SU-DHL-6 (cell line): ENCODE results near the gene KLHDC3.

Source experiments
- H2AFZ ChIP-seq: fragments of 200-600 bp; sonication (generic); 2 replicates; pipeline ENCODE4 v1.6.1; 2014; ENCODE audit warnings: low read depth, mild to moderate bottlenecking, moderate library complexity, mixed read lengths, antibody characterized with exemption, low read length; ENCODE audit not compliant: severe bottlenecking
- H3F3A ChIP-seq: fragments of 200-600 bp; shearing (Covaris generic); 2 replicates; pipeline ENCODE4 v1.6.0; 2016; ENCODE audit warnings: antibody characterized with exemption, mild to moderate bottlenecking; ENCODE audit not compliant: insufficient read depth
- H3K27ac ChIP-seq: fragments of 200-600 bp; sonication (generic); 2 replicates; pipeline ENCODE4 v1.5.1; 2016; ENCODE audit warnings: low read depth, mild to moderate bottlenecking, low read length, moderate library complexity, mixed read lengths
- H3K27me3 ChIP-seq: fragments of 200-600 bp; sonication (generic), shearing (Covaris generic); 2 replicates; pipeline ENCODE4 v1.6.0; 2014; ENCODE audit warnings: mild to moderate bottlenecking, low read length
- H3K36me3 ChIP-seq: fragments of 200-600 bp; sonication (generic); 2 replicates; pipeline ENCODE4 v1.6.1; 2014; ENCODE audit warnings: mild to moderate bottlenecking, low read length, mixed read lengths
- H3K4me2 ChIP-seq: fragments of 300-600, 200-600 bp; shearing (Covaris generic), sonication (generic); 2 replicates; pipeline ENCODE4 v1.6.0; 2014; ENCODE audit warnings: low read length, low read depth, mild to moderate bottlenecking; ENCODE audit not compliant: poor library complexity, severe bottlenecking
- H3K4me3 ChIP-seq: fragments of 200-600 bp; sonication (generic); 2 replicates; pipeline ENCODE4 v1.5.1; 2014; ENCODE audit warnings: antibody characterized with exemption, low read length, mild to moderate bottlenecking, mixed read lengths; ENCODE audit not compliant: insufficient read depth, poor library complexity, severe bottlenecking
- H3K79me2 ChIP-seq: fragments of 200-600 bp; sonication (generic); 2 replicates; pipeline ENCODE4 v1.6.1; 2014; ENCODE audit warnings: mild to moderate bottlenecking, low read length, moderate library complexity; ENCODE audit not compliant: insufficient read depth
- H3K9ac ChIP-seq: fragments of 200-600 bp; sonication (generic); 2 replicates; pipeline ENCODE4 v1.7.0; 2014; ENCODE audit warnings: mild to moderate bottlenecking, low read length
- H3K9me2 ChIP-seq: fragments of 200-600 bp; sonication (generic); replicated peaks from 2 replicates; pipeline ENCODE4 v1.6.1; 2014; ENCODE audit warnings: low read length; ENCODE audit not compliant: insufficient read depth
- H3K9me3 ChIP-seq: fragments of 200-600 bp; sonication (generic); 2 replicates; pipeline ENCODE4 v1.6.1; 2014; ENCODE audit warnings: low read length, mixed read lengths; ENCODE audit not compliant: insufficient read depth
- H4K20me1 ChIP-seq: fragments of 200-600 bp; sonication (generic); 2 replicates; pipeline ENCODE4 v1.6.1; 2014; ENCODE audit warnings: low read depth, mild to moderate bottlenecking, antibody characterized with exemption, low read length, moderate library complexity, mixed read lengths
- CTCF ChIP-seq: fragments of 200-600 bp; sonication (generic); IDR thresholded peaks from one replicate; pipeline ENCODE4 v1.5.1; 2017; ENCODE audit warnings: antibody characterized with exemption, mild to moderate bottlenecking, low read length, moderate library complexity; ENCODE audit not compliant: insufficient read depth, poor library complexity, severe bottlenecking
- EZH2phosphoT487 ChIP-seq: fragments of 200-600 bp; sonication (generic), shearing (Covaris generic); conservative IDR thresholded peaks from 2 replicates; pipeline ENCODE4 v1.6.1; 2018; ENCODE audit warnings: mild to moderate bottlenecking, antibody characterized with exemption, low read length, moderate library complexity, mixed read lengths

Gene KLHDC3

GRCh38 chr6:43036712-43037111, 22.7 kb downstream of the KLHDC3 start:
- Histone ChIP-seq H3K79me2 (no peaks in the 10 kb centered on the region), H3K27me3 (no peaks in the 10 kb centered on the region), H3K9me3 (no peaks in the 10 kb centered on the region), H2AFZ (no peak overlapping the region), H3K4me2 (no peak overlapping the region), H3K4me3 (no peak overlapping the region), H3K36me3 (peaks cover 4% of the 10 kb centered on the region; the same call in 1 of the 2 replicates), H4K20me1 (no peaks in the 10 kb centered on the region), H3K9me2 (no peaks in the 10 kb centered on the region), H3F3A (peaks cover 6% of the 10 kb centered on the region; the same call in 1 of the 2 replicates), H3K27ac (no peak overlapping the region), H3K9ac (no peak overlapping the region)
- TF ChIP-seq EZH2phosphoT487 (no peak), CTCF (no peak)

- TF ChIP-seq EZH2phosphoT487, result no peak
- no peak for TF ChIP-seq CTCF
- H3K79me2 ChIP-seq, result no peaks in the 10 kb centered on the region
- H3K9me2 ChIP-seq, result no peaks in the 10 kb centered on the region
- no peaks in the 10 kb centered on the region for H3K9me3 ChIP-seq
- no peak overlapping the region for H3K9ac ChIP-seq
- H3K27me3 ChIP-seq, result no peaks in the 10 kb centered on the region
- peaks cover 6% of the 10 kb centered on the region; the same call in 1 of the 2 replicates for H3F3A ChIP-seq
- no peak overlapping the region for H3K4me3 ChIP-seq
- H4K20me1 ChIP-seq, result no peaks in the 10 kb centered on the region
- no peak overlapping the region for H3K27ac ChIP-seq
- no peak overlapping the region for H2AFZ ChIP-seq
- no peak overlapping the region for H3K4me2 ChIP-seq
- peaks cover 4% of the 10 kb centered on the region; the same call in 1 of the 2 replicates for H3K36me3 ChIP-seq
Measured at GRCh38 chr6:43037197-43037596, 23.1 kb downstream of the KLHDC3 start.

GRCh38 chr6:43037706-43038105, 23.7 kb downstream of the KLHDC3 start:
- Histone ChIP-seq H3K27me3 (no peaks in the 10 kb centered on the region), H3K4me3 (no peak overlapping the region), H3K4me2 (no peak overlapping the region), H2AFZ (no peak overlapping the region), H3F3A (peaks cover 6% of the 10 kb centered on the region; the same call in 1 of the 2 replicates), H3K9me2 (no peaks in the 10 kb centered on the region), H4K20me1 (no peaks in the 10 kb centered on the region), H3K36me3 (peaks cover 4% of the 10 kb centered on the region; the same call in 1 of the 2 replicates), H3K9ac (no peak overlapping the region), H3K79me2 (no peaks in the 10 kb centered on the region), H3K27ac (no peak overlapping the region), H3K9me3 (no peaks in the 10 kb centered on the region)
- TF ChIP-seq CTCF (no peak), EZH2phosphoT487 (no peak)
